Measurements from ENCODE around the gene ITGB5. TPM values are rescaled to one million over a fixed set of nuclear protein-coding genes. Genes with fewer than 3 reads are reported as not detected.

Gene ITGB5
- total and polyA plus RNA-seq, 2 donors (not counting 1 experiment from before 2014, with no cell fraction given) = 0.15 to 0.54 TPM

- Mint-ChIP-seq H3K27ac (no peak overlapping the region), H3K27me3 (peaks cover 17% of the 10 kb centered on the region), H3K4me1 (peaks cover 2% of the 10 kb centered on the region), H3K9me3 (ENCODE audit: insufficient read depth) (no peaks in the 10 kb centered on the region), H3K4me3 (no peak overlapping the region)
- no peaks in the 10 kb centered on the region for H3K36me3 ChIP-seq (replicated peaks in 1 of 2; ENCODE audit: control extremely low read depth in 1 of 2, control insufficient read depth in 1 of 2, extremely low read depth in 1 of 2, insufficient read depth in 2 of 2, low read length in 1 of 2)
- WGBS (ENCODE audit: insufficient coverage) = no CpG with 5 or more reads among the region's 1 CpG
- no peak overlapping the region for H2AFZ ChIP-seq (ENCODE audit: insufficient read depth, low read depth, low read length, poor library complexity, severe bottlenecking)
- no peaks in the 10 kb centered on the region for H3K27me3 ChIP-seq (replicated peaks in 1 of 4; ENCODE audit: control extremely low read depth in 1 of 4, control insufficient read depth in 3 of 4, insufficient read depth in 4 of 4, low read length in 3 of 4)
- H3K4me1 ChIP-seq (ENCODE audit: control insufficient read depth in 2 of 2, insufficient read depth in 2 of 2, low read length in 2 of 2) = peaks cover 0 to 4% of the 10 kb centered on the region in 2 donors
- H4K20me1 ChIP-seq (ENCODE audit: control insufficient read depth, insufficient read depth, low read length, poor library complexity, severe bottlenecking) = no peaks in the 10 kb centered on the region
- no peak overlapping the region for H3K27ac ChIP-seq (ENCODE audit: low read length in 2 of 2)
- ChIA-PET POLR2A (no interaction called here), CTCF (no interaction called here)
- intact Hi-C loops (cut with micrococcal nuclease) = no loop called here
- no peak overlapping the region for H3K4me2 ChIP-seq (replicated peaks; ENCODE audit: low read depth, low read length, poor library complexity, severe bottlenecking)
- no peak overlapping the region for H3K9ac ChIP-seq (ENCODE audit: low read length)
- no peaks in the 10 kb centered on the region for H3K79me2 ChIP-seq (ENCODE audit: control insufficient read depth, insufficient read depth, low read length)
- H3K4me3 ChIP-seq (ENCODE audit: control extremely low read depth in 1 of 5, extremely low read depth in 1 of 5, insufficient read depth in 1 of 5, low read depth in 2 of 5, low read length in 4 of 5) = no peak overlapping the region
- no peak for ATAC-seq (ENCODE audit: low read depth)
- no peak for DNase-seq
- H3K9me3 ChIP-seq (ENCODE audit: control extremely low read depth in 1 of 3, control insufficient read depth in 2 of 3, insufficient read depth in 1 of 3, low read length in 2 of 3) = peaks cover 0 to 2% (median 0%) of the 10 kb centered on the region in 3 donors
- TF ChIP-seq CTCF (IDR thresholded peaks at IDR 0.05) = no peak
- TF ChIP-seq EZH2 (IDR thresholded peaks at IDR 0.05; ENCODE audit: borderline replicate concordance, insufficient read depth, low read depth, low read length, poor library complexity, severe bottlenecking) = no peak
Measured at GRCh38 chr3:124896824-124897526, 9.8 kb upstream of the ITGB5 start.

DNA sequence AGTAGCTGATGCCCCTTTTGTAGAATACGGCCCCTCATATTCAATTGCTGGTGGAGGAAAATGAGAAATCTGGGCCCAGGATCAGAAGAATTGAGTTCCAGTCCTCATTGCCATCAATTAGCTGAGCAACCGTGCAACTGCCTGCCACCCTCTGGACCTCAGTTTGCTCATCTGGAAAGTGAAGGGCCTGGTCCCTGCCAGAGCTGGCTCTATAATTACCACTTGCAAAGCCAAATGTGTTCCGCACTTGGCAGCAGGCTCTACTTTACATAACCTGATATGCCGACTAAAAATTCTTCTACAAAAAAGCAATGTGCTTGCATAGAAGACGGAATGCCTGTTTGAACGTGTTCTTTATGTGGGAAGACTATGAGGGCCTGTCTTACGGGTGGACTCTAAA is 8.6 kb upstream of the ITGB5 start:
- no peak overlapping the region for H3K27ac ChIP-seq (ENCODE audit: low read length in 2 of 2)
- H3K27ac Mint-ChIP-seq = no peak overlapping the region
- ChIA-PET POLR2A (no interaction called here), CTCF (no interaction called here)
- H4K20me1 ChIP-seq (ENCODE audit: control insufficient read depth, insufficient read depth, low read length, poor library complexity, severe bottlenecking) = no peaks in the 10 kb centered on the region
- ATAC-seq (ENCODE audit: low read depth) (no peak), DNase-seq (no peak)
- H3K9me3 ChIP-seq (ENCODE audit: control extremely low read depth in 1 of 3, control insufficient read depth in 2 of 3, insufficient read depth in 1 of 3, low read length in 2 of 3) = no peaks in the 10 kb centered on the region
- 92% methylated on average over 4 of the region's 7 CpGs for WGBS (ENCODE audit: insufficient coverage)
- no peaks in the 10 kb centered on the region for H3K36me3 ChIP-seq (replicated peaks in 1 of 2; ENCODE audit: control extremely low read depth in 1 of 2, control insufficient read depth in 1 of 2, extremely low read depth in 1 of 2, insufficient read depth in 2 of 2, low read length in 1 of 2)
- H3K79me2 ChIP-seq (ENCODE audit: control insufficient read depth, insufficient read depth, low read length) = no peaks in the 10 kb centered on the region
- no peak overlapping the region for H3K4me2 ChIP-seq (replicated peaks; ENCODE audit: low read depth, low read length, poor library complexity, severe bottlenecking)
- H3K4me1 ChIP-seq (ENCODE audit: control insufficient read depth in 2 of 2, insufficient read depth in 2 of 2, low read length in 2 of 2) = no peaks in the 10 kb centered on the region
- H3K4me3 ChIP-seq (ENCODE audit: control extremely low read depth in 1 of 5, extremely low read depth in 1 of 5, insufficient read depth in 1 of 5, low read depth in 2 of 5, low read length in 4 of 5) = no peak overlapping the region
- H3K27me3 ChIP-seq (replicated peaks in 1 of 4; ENCODE audit: control extremely low read depth in 1 of 4, control insufficient read depth in 3 of 4, insufficient read depth in 4 of 4, low read length in 3 of 4) = peaks cover 0 to 3% (median 0%) of the 10 kb centered on the region in 4 experiments
- H3K4me3 Mint-ChIP-seq = no peak overlapping the region
- no peaks in the 10 kb centered on the region for H3K9me3 Mint-ChIP-seq (ENCODE audit: insufficient read depth)
- peaks cover under 1% of the 10 kb centered on the region for H3K4me1 Mint-ChIP-seq
- intact Hi-C loops (cut with micrococcal nuclease) = no loop called here
- H3K9ac ChIP-seq (ENCODE audit: low read length) = no peak overlapping the region
- peaks cover 19% of the 10 kb centered on the region for H3K27me3 Mint-ChIP-seq
- no peak overlapping the region for H2AFZ ChIP-seq (ENCODE audit: insufficient read depth, low read depth, low read length, poor library complexity, severe bottlenecking)
- TF ChIP-seq CTCF (IDR thresholded peaks at IDR 0.05) (no peak), EZH2 (IDR thresholded peaks at IDR 0.05; ENCODE audit: borderline replicate concordance, insufficient read depth, low read depth, low read length, poor library complexity, severe bottlenecking) (no peak)
